PC-3 (cell line): ENCODE data around the gene SH3RF3. TPM values are rescaled to one million over a fixed set of nuclear protein-coding genes. Genes with fewer than 3 reads are reported as not detected.

Experiments used
- ATAC-seq: fragments of 200-7000 bp; cut with Tn5 transposase; 2 replicates; pipeline ENCODE4 v1.9.1; 2020; ENCODE audit warnings: mild to moderate bottlenecking, moderate library complexity
- BruUV-seq: library from RNA; stranded (reverse); fragments of 400-500 nt; replicated peaks from 2 replicates; lab custom pipeline; 2021; lab: Mats Ljungman, UMichigan
- CTCF ChIA-PET: fragments of 300-600 bp; sonication (Branson Sonifier 250); formaldehyde crosslinking; loops from one replicate; lab custom pipeline; 2022; ENCODE audit warnings: antibody characterized with exemption; lab: Charles Lee
- POLR2A ChIA-PET: fragments of 300-600 bp; sonication (Branson Sonifier 250); formaldehyde crosslinking; loops from one replicate; lab custom pipeline; 2022; ENCODE audit warnings: antibody characterized with exemption; ENCODE audit not compliant: unreplicated experiment; lab: Charles Lee
- DNase-seq: peaks from one replicate; pipeline ENCODE4 v3.0.0-alpha.2; 2015
- H2AFZ ChIP-seq: fragments of 300-600 bp; sonication (generic); 2 replicates; pipeline ENCODE4 v1.6.0; 2016; ENCODE audit warnings: antibody characterized with exemption, low read length
- H3F3A ChIP-seq: fragments of 300-600 bp; sonication (generic); one replicate; pipeline ENCODE4 v1.6.0; 2017; ENCODE audit warnings: antibody characterized with exemption, low read length, control low read depth, mild to moderate bottlenecking; ENCODE audit not compliant: unreplicated experiment
- H3K27ac ChIP-seq: fragments of 300-600 bp; sonication (generic); 2 replicates; pipeline ENCODE4 v1.5.1; 2016; ENCODE audit warnings: mild to moderate bottlenecking, low read length
- H3K27me3 ChIP-seq: fragments of 300-600 bp; sonication (generic); 2 replicates; pipeline ENCODE4 v1.6.1; 2016; ENCODE audit warnings: low read length, mixed read lengths
- H3K36me3 ChIP-seq: fragments of 300-600 bp; sonication (generic); 2 replicates; pipeline ENCODE4 v1.6.1; 2016; ENCODE audit warnings: low read depth, mixed run types, low read length, mixed read lengths
- H3K4me1 ChIP-seq: fragments of 300-600 bp; sonication (generic); 2 replicates; pipeline ENCODE4 v1.5.1; 2016; ENCODE audit warnings: low read length; ENCODE audit not compliant: insufficient read depth
- H3K4me2 ChIP-seq: fragments of 300-600 bp; sonication (generic); 2 replicates; pipeline ENCODE4 v1.6.0; 2016; ENCODE audit warnings: low read length
- H3K4me3 ChIP-seq: fragments of 300-600 bp; sonication (generic); 2 replicates; pipeline ENCODE4 v1.5.1; 2016; ENCODE audit warnings: mild to moderate bottlenecking, low read length, mixed read lengths
- H3K79me2 ChIP-seq: fragments of 300-600 bp; sonication (generic); 2 replicates; pipeline ENCODE4 v1.6.1; 2017; ENCODE audit warnings: low read length, mixed read lengths
- H3K9ac ChIP-seq: fragments of 300-600 bp; sonication (generic); 2 replicates; pipeline ENCODE4 v1.6.0; 2016; ENCODE audit warnings: mild to moderate bottlenecking, low read length
- H3K9me2 ChIP-seq: fragments of 300-600 bp; sonication (generic); replicated peaks from 2 replicates; pipeline ENCODE4 v1.6.1; 2016; ENCODE audit warnings: mixed run types, low read length, mixed read lengths
- H3K9me3 ChIP-seq: fragments of 300-600 bp; sonication (generic); 2 replicates; pipeline ENCODE4 v1.6.1; 2016; ENCODE audit warnings: low read length, mixed read lengths
- H4K20me1 ChIP-seq: fragments of 300-600 bp; sonication (generic); 2 replicates; pipeline ENCODE4 v1.6.1; 2016; ENCODE audit warnings: low read length, mixed read lengths
- EZH2 ChIP-seq: fragments of 300-600 bp; sonication (generic); IDR thresholded peaks from one replicate; pipeline ENCODE4 v1.6.1; 2017; ENCODE audit warnings: antibody characterized with exemption, mild to moderate bottlenecking, low read length; ENCODE audit not compliant: unreplicated experiment
- EZH2phosphoT487 ChIP-seq: fragments of 300-600 bp; sonication (generic); IDR thresholded peaks from 2 replicates; pipeline ENCODE4 v1.6.1; 2018; ENCODE audit warnings: mild to moderate bottlenecking, antibody characterized with exemption, low read length, borderline replicate concordance
- intact Hi-C: fragments of 100-400 bp; cut with micrococcal nuclease; formaldehyde crosslinking; loops from 2 replicates; pipeline ENCODE4 v1.9.0; 2023
- total RNA-seq: library from RNA; depleted of rRNA; stranded (reverse); fragments of >200 nt; gene quantifications from 2 replicates; pipeline ENCODE4 v1.2.3, GENCODE V29; 2014
- TF ChIP-seq, protein P1 (sequence below): fragments of 300-600 bp; sonication (generic); conservative IDR thresholded peaks from 2 replicates; pipeline ENCODE4 v1.5.1; 2017; ENCODE audit warnings: antibody characterized with exemption, low read depth, mild to moderate bottlenecking, low read length

The SH3RF3 gene
- total RNA-seq, 1 experiment from 2014 or later: 11.7 TPM

- CTCF ChIA-PET: no interaction called here
- DNase-seq (no peak), ATAC-seq (no peak)
- no peaks in the 10 kb centered on the region for H3F3A ChIP-seq
- peaks cover 16% of the 10 kb centered on the region; the same call in 1 of the 2 replicates for H3K4me1 ChIP-seq
- H3K36me3 ChIP-seq: no peaks in the 10 kb centered on the region
- no peaks in the 10 kb centered on the region for H3K27me3 ChIP-seq
- no peak overlapping the region for H3K4me2 ChIP-seq
- H4K20me1 ChIP-seq: no peaks in the 10 kb centered on the region
- POLR2A ChIA-PET: no interaction called here
- no peaks in the 10 kb centered on the region for H3K9me2 ChIP-seq
- H3K9ac ChIP-seq: no peak overlapping the region
- intact Hi-C loops: no loop called here
- no peaks in the 10 kb centered on the region for H3K79me2 ChIP-seq
- H3K9me3 ChIP-seq: no peaks in the 10 kb centered on the region
- TF ChIP-seq, protein P1, sequence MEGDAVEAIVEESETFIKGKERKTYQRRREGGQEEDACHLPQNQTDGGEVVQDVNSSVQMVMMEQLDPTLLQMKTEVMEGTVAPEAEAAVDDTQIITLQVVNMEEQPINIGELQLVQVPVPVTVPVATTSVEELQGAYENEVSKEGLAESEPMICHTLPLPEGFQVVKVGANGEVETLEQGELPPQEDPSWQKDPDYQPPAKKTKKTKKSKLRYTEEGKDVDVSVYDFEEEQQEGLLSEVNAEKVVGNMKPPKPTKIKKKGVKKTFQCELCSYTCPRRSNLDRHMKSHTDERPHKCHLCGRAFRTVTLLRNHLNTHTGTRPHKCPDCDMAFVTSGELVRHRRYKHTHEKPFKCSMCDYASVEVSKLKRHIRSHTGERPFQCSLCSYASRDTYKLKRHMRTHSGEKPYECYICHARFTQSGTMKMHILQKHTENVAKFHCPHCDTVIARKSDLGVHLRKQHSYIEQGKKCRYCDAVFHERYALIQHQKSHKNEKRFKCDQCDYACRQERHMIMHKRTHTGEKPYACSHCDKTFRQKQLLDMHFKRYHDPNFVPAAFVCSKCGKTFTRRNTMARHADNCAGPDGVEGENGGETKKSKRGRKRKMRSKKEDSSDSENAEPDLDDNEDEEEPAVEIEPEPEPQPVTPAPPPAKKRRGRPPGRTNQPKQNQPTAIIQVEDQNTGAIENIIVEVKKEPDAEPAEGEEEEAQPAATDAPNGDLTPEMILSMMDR: no peak
- TF ChIP-seq EZH2 (no peak), EZH2phosphoT487 (no peak)
- no peak overlapping the region for H2AFZ ChIP-seq
- H3K27ac ChIP-seq: no peak overlapping the region
- H3K4me3 ChIP-seq: no peak overlapping the region
- no TSS peak for BruUV-seq
Measured at GRCh38 chr2:109102588-109103233, 26.3 kb upstream of the SH3RF3 start.

DNA sequence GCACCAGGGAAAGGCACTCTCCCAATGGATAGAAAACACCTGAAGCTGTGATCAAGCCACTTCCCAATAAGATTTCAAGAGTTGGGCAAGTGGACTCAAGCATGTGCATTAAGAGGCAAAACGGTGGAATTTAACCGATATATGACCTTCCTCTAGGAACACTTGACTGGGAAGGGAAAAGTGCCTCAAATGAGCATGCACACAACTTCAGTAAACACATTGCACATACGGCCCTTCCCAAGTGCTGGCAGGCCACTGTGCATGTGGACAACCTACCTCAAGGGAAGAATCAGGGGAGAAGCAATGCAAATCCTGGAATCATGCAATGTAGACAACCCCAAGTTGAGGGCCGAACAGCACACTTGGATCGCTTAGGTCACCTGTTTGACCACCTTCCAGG is 23.9 kb upstream of the SH3RF3 start:
- CTCF ChIA-PET: no interaction called here
- BruUV-seq: no TSS peak

GRCh38 chr2:109108740-109109139 is 20.3 kb upstream of the SH3RF3 start:
- DNase-seq (no peak), ATAC-seq (no peak)
- no peaks in the 10 kb centered on the region for H4K20me1 ChIP-seq
- no peak overlapping the region for H3K9ac ChIP-seq
- H2AFZ ChIP-seq: peak overlapping the region; percentile 32; the same call in 1 of the 2 replicates
- no peaks in the 10 kb centered on the region for H3K79me2 ChIP-seq
- no peak overlapping the region for H3K4me2 ChIP-seq
- no peaks in the 10 kb centered on the region for H3K27me3 ChIP-seq
- no peaks in the 10 kb centered on the region for H3K36me3 ChIP-seq
- H3K9me2 ChIP-seq: no peaks in the 10 kb centered on the region
- H3K9me3 ChIP-seq: no peaks in the 10 kb centered on the region
- H3F3A ChIP-seq: no peaks in the 10 kb centered on the region
- no peak overlapping the region for H3K27ac ChIP-seq
- H3K4me3 ChIP-seq: no peak overlapping the region
- ChIA-PET POLR2A (no interaction called here), CTCF (no interaction called here)
- no peak for TF ChIP-seq EZH2phosphoT487
- TF ChIP-seq, protein P1: no peak
- TF ChIP-seq EZH2: no peak
- intact Hi-C loops: no loop called here
- no TSS peak for BruUV-seq
- no peaks in the 10 kb centered on the region for H3K4me1 ChIP-seq

More for the DNA sequence above, 23.9 kb upstream of the SH3RF3 start:
- POLR2A ChIA-PET: no interaction called here
- no peaks in the 10 kb centered on the region for H3K27me3 ChIP-seq
- no peak for DNase-seq
- TF ChIP-seq, protein P1: no peak
- TF ChIP-seq EZH2 (no peak), EZH2phosphoT487 (no peak)
- H3K36me3 ChIP-seq: no peaks in the 10 kb centered on the region
- no peak overlapping the region for H2AFZ ChIP-seq
- intact Hi-C loops: no loop called here
- no peaks in the 10 kb centered on the region for H4K20me1 ChIP-seq
- H3K9me3 ChIP-seq: no peaks in the 10 kb centered on the region
- no peak for ATAC-seq
- no peaks in the 10 kb centered on the region for H3F3A ChIP-seq
- H3K27ac ChIP-seq: no peak overlapping the region
- H3K79me2 ChIP-seq: no peaks in the 10 kb centered on the region
- H3K4me3 ChIP-seq: no peak overlapping the region
- H3K4me2 ChIP-seq: no peak overlapping the region
- no peak overlapping the region for H3K9ac ChIP-seq
- no peaks in the 10 kb centered on the region for H3K4me1 ChIP-seq
- H3K9me2 ChIP-seq: no peaks in the 10 kb centered on the region
